EL (cell line): ENCODE data around the gene DRAXIN.

Source experiments
- DNase-seq: peaks from one replicate; pipeline ENCODE4 v3.0.0-alpha.2; 2016

DRAXIN gene

GRCh38 chr1:11738783-11739182, 47.3 kb downstream of the DRAXIN start:
- DNase-seq, result no peak

- peak; percentile 14 for DNase-seq
Observed at GRCh38 chr1:11740258-11741192, 49.0 kb downstream of the DRAXIN start.

- DNase-seq, result no peak
Observed at GRCh38 chr1:11741482-11741881, 50.0 kb downstream of the DRAXIN start.

- no peak for DNase-seq
Observed at GRCh38 chr1:11741919-11742558, 50.5 kb downstream of the DRAXIN start.

GRCh38 chr1:11744287-11744686, 52.8 kb downstream of the DRAXIN start:
- DNase-seq, result no peak

GRCh38 chr1:11746092-11746491, 54.6 kb downstream of the DRAXIN start:
- no peak for DNase-seq

GRCh38 chr1:11746795-11747487, 55.4 kb downstream of the DRAXIN start:
- DNase-seq, result no peak

- DNase-seq, result no peak
Observed at GRCh38 chr1:11748294-11749202, 57.0 kb downstream of the DRAXIN start.

- DNase-seq, result peak; percentile 38
Observed at GRCh38 chr1:11749203-11749689, 57.7 kb downstream of the DRAXIN start.

GRCh38 chr1:11749996-11750395, 58.5 kb downstream of the DRAXIN start:
- DNase-seq, result no peak

GRCh38 chr1:11751087-11751486, 59.6 kb downstream of the DRAXIN start:
- no peak for DNase-seq

- DNase-seq, result no peak
Observed at GRCh38 chr1:11752359-11753088, 61.0 kb downstream of the DRAXIN start.

- DNase-seq, result peak; percentile 28
Observed at GRCh38 chr1:11753555-11754208, 62.2 kb downstream of the DRAXIN start.

GRCh38 chr1:11757047-11757446, 65.5 kb downstream of the DRAXIN start:
- DNase-seq, result no peak

- DNase-seq, result no peak
Observed at GRCh38 chr1:11759791-11760190, 68.3 kb downstream of the DRAXIN start.

GRCh38 chr1:11761285-11761684, 69.8 kb downstream of the DRAXIN start:
- no peak for DNase-seq

GRCh38 chr1:11761988-11762406, 70.5 kb downstream of the DRAXIN start, which contains the start of gene C1orf167:
C1orf167 (plus strand) TSS chr1:11762193; CDS start chr1:11764401, 2,208 bp downstream.
- no peak for DNase-seq

- no peak for DNase-seq
Observed at GRCh38 chr1:11764115-11764514, 72.6 kb downstream of the DRAXIN start.

GRCh38 chr1:11764519-11764918, 73.0 kb downstream of the DRAXIN start:
- no peak for DNase-seq

- DNase-seq, result no peak
Observed at GRCh38 chr1:11765661-11766428, 74.3 kb downstream of the DRAXIN start.
